Measurements from ENCODE around the gene CDKL2. TPM values are rescaled to one million over a fixed set of nuclear protein-coding genes. Genes with fewer than 3 reads are reported as not detected.

CDKL2 gene
- total and polyA plus RNA-seq, 8 donors = 2.2 to 22.6 (median 6.0) TPM

DNA sequence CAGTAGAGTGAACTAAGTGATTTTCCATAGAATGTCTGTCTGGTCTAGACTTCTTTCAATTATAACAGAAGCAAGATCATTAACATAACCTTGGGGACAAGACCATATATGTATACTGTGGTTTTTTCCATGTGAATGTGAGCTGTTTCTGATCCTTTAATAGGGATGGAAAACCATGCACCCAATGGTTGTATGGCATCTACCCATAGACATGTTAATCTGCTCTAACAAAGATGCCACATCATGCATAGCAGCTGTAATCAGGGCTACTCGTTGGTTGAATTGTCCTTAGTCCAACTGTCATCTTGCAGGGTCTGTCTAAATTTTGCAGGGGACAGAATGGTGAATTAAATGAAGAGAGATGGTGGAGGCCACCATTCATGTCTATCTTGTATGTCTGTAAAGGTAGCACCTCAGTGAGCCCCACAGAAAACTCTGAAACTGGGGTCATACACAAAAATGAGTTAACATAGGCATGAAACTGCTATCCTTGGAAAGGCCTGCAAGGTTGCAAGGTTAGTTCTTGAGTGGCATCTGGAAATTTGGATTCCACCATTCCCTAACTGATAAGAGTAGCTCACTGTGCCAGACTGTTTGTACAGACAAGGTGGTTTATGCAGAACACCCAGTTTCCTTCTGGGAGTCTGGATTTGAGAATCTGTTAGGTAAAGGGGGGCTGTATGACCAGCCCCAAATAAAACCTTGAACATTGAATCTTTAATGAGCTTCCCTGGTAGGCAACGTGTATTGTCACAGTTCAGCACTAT is 99.6 kb downstream of the CDKL2 start:
- intact Hi-C loops (cut with DNase I) = no loop called here
- ATAC-seq = no peak
- peaks cover 0 to 79% of the 10 kb centered on the region in 2 donors for H3K36me3 ChIP-seq

More for the DNA sequence above, 99.6 kb downstream of the CDKL2 start:
- no peak overlapping the region for H3K4me3 ChIP-seq
- no peak overlapping the region for H3K27ac ChIP-seq
- TF ChIP-seq, protein P1, sequence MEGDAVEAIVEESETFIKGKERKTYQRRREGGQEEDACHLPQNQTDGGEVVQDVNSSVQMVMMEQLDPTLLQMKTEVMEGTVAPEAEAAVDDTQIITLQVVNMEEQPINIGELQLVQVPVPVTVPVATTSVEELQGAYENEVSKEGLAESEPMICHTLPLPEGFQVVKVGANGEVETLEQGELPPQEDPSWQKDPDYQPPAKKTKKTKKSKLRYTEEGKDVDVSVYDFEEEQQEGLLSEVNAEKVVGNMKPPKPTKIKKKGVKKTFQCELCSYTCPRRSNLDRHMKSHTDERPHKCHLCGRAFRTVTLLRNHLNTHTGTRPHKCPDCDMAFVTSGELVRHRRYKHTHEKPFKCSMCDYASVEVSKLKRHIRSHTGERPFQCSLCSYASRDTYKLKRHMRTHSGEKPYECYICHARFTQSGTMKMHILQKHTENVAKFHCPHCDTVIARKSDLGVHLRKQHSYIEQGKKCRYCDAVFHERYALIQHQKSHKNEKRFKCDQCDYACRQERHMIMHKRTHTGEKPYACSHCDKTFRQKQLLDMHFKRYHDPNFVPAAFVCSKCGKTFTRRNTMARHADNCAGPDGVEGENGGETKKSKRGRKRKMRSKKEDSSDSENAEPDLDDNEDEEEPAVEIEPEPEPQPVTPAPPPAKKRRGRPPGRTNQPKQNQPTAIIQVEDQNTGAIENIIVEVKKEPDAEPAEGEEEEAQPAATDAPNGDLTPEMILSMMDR (IDR thresholded peaks at IDR 0.05) = no peak
- peaks cover 0 to 20% of the 10 kb centered on the region in 2 donors for H3K9me3 ChIP-seq
- no peaks in the 10 kb centered on the region for H3K4me1 ChIP-seq
- H3K27me3 ChIP-seq = no peaks in the 10 kb centered on the region
- no peak for DNase-seq

Other genes with a start within 250 kb of the CDKL2 start
- gene RCHY1, start 116.1 kb downstream of the CDKL2 start, total RNA-seq = 10 to 100 TPM; 28.3 to 30.1 TPM
- 10 to 100 TPM; 37.4 to 44.5 (median 40.8) TPM for gene RCHY1, start 116.1 kb downstream of the CDKL2 start, polyA plus RNA-seq (ENCODE audit: insufficient read length in 6 of 6)
- 10 to 100 TPM; 16.8 to 21.4 TPM for gene THAP6, start 116.1 kb downstream of the CDKL2 start, total RNA-seq
- 10 to 100 TPM; 27.1 to 33.0 (median 30.1) TPM for gene THAP6, start 116.1 kb downstream of the CDKL2 start, polyA plus RNA-seq (ENCODE audit: insufficient read length in 6 of 6)
- not detected for gene ODAPH, start 74.5 kb downstream of the CDKL2 start, total RNA-seq
- under 1 TPM in 3 of 6 donors, not detected in 3; 0.31 to 0.71 (median 0.54) TPM for gene ODAPH, start 74.5 kb downstream of the CDKL2 start, polyA plus RNA-seq (ENCODE audit: insufficient read length in 6 of 6)
- gene G3BP2, start 42.9 kb upstream of the CDKL2 start, total RNA-seq = 100 to 1,000 TPM; 105 to 119 TPM
- gene G3BP2, start 42.9 kb upstream of the CDKL2 start, polyA plus RNA-seq (ENCODE audit: insufficient read length in 6 of 6) = 100 to 1,000 TPM; 119 to 136 (median 127) TPM
- gene USO1, start 94.0 kb upstream of the CDKL2 start, total RNA-seq = 10 to 100 TPM; 64.2 to 72.0 TPM
- 10 to 100 TPM; 67.9 to 86.1 (median 78.3) TPM for gene USO1, start 94.0 kb upstream of the CDKL2 start, polyA plus RNA-seq (ENCODE audit: insufficient read length in 6 of 6)

All from left lung (tissue), 10 donors.